ENCODE results near the gene RUFY3. TPM values are rescaled to one million over a fixed set of nuclear protein-coding genes. Genes with fewer than 3 reads are reported as not detected.

The RUFY3 gene
- total RNA-seq, 1 donor from 2014 or later, result 80.9 TPM

- no peaks in the 10 kb centered on the region for H3K36me3 Mint-ChIP-seq
- TF ChIP-seq EZH2phosphoT487 (IDR thresholded peaks at IDR 0.05) (no peak), CTCF (IDR thresholded peaks at IDR 0.05) (no peak), EZH2 (IDR thresholded peaks at IDR 0.05) (no peak)
- H3K4me3 Mint-ChIP-seq, result no peak overlapping the region
- Histone ChIP-seq H3K4me1 (no peaks in the 10 kb centered on the region), H3K27me3 (no peaks in the 10 kb centered on the region), H3K79me2 (ENCODE audit: low read depth) (no peaks in the 10 kb centered on the region), H3K4me3 (no peak overlapping the region), H2AFZ (replicated peaks) (no peak overlapping the region), H3K27ac (no peak overlapping the region), H3K36me3 (no peaks in the 10 kb centered on the region), H3F3A (ENCODE audit: low read depth) (no peaks in the 10 kb centered on the region), H3K4me2 (no peak overlapping the region), H3K9ac (no peak overlapping the region), H4K20me1 (ENCODE audit: low read depth) (no peaks in the 10 kb centered on the region), H3K9me3 (ENCODE audit: low read depth) (no peaks in the 10 kb centered on the region)
- no peak for DNase-seq (ENCODE audit: low spot score)
- H3K27ac Mint-ChIP-seq, result no peak overlapping the region
- H3K9me3 Mint-ChIP-seq, result no peaks in the 10 kb centered on the region
- H3K4me1 Mint-ChIP-seq, result no peaks in the 10 kb centered on the region
- H3K27me3 Mint-ChIP-seq (ENCODE audit: insufficient read depth, low read depth), result peaks cover 3% of the 10 kb centered on the region
Observed at GRCh38 chr4:70849291-70849690, 127.5 kb downstream of the RUFY3 start.

- no peaks in the 10 kb centered on the region for H3K9me3 Mint-ChIP-seq
- H3F3A ChIP-seq (ENCODE audit: low read depth), result no peaks in the 10 kb centered on the region
- H3K27ac Mint-ChIP-seq, result no peak overlapping the region
- H3K36me3 ChIP-seq, result no peaks in the 10 kb centered on the region
- H3K4me1 Mint-ChIP-seq, result no peaks in the 10 kb centered on the region
- H2AFZ ChIP-seq (replicated peaks), result no peak overlapping the region
- H3K4me2 ChIP-seq, result no peak overlapping the region
- H3K27me3 ChIP-seq, result no peaks in the 10 kb centered on the region
- H4K20me1 ChIP-seq (ENCODE audit: low read depth), result no peaks in the 10 kb centered on the region
- peaks cover 3% of the 10 kb centered on the region for H3K27me3 Mint-ChIP-seq (ENCODE audit: insufficient read depth, low read depth)
- no peak for DNase-seq (ENCODE audit: low spot score)
- H3K27ac ChIP-seq, result no peak overlapping the region
- no peaks in the 10 kb centered on the region for H3K9me3 ChIP-seq (ENCODE audit: low read depth)
- no peaks in the 10 kb centered on the region for H3K79me2 ChIP-seq (ENCODE audit: low read depth)
- no peak overlapping the region for H3K4me3 ChIP-seq
- TF ChIP-seq EZH2 (IDR thresholded peaks at IDR 0.05), result no peak
- no peak for TF ChIP-seq CTCF (IDR thresholded peaks at IDR 0.05)
- no peak for TF ChIP-seq EZH2phosphoT487 (IDR thresholded peaks at IDR 0.05)
- no peaks in the 10 kb centered on the region for H3K36me3 Mint-ChIP-seq
- no peaks in the 10 kb centered on the region for H3K4me1 ChIP-seq
- H3K9ac ChIP-seq, result no peak overlapping the region
- H3K4me3 Mint-ChIP-seq, result no peak overlapping the region
Observed at GRCh38 chr4:70855464-70855863, 133.7 kb downstream of the RUFY3 start.

Small RNA genes within 50 kb of the gene (small RNA-seq; reads per million reads assigned to genes)
- gene RF00026, result not detected
- not detected for gene RNU6-520P
- gene RNU6-784P, result not detected
- gene RNU6-891P, result not detected

Other genes starting within 250 kb of the RUFY3 start
- not detected in 2 replicates for gene MUC7, start 249.8 kb upstream of the RUFY3 start, total RNA-seq (ENCODE audit: low replicate concordance)
- not detected in 2 replicates for gene AMTN, start 203.4 kb upstream of the RUFY3 start, total RNA-seq (ENCODE audit: low replicate concordance)
- 0.15 TPM in 1 of 2 replicates, not detected in the other for gene AMBN, start 129.7 kb upstream of the RUFY3 start, total RNA-seq (ENCODE audit: low replicate concordance)
- not detected in 2 replicates for gene ENAM, start 93.2 kb upstream of the RUFY3 start, total RNA-seq (ENCODE audit: low replicate concordance)
- 0.09 TPM in 1 of 2 replicates, not detected in the other for gene JCHAIN, start 55.5 kb upstream of the RUFY3 start, total RNA-seq (ENCODE audit: low replicate concordance)
- gene UTP3, start 33.4 kb upstream of the RUFY3 start, total RNA-seq (ENCODE audit: low replicate concordance), result 19.1 and 19.8 TPM in 2 replicates
- gene GRSF1, start 117.9 kb downstream of the RUFY3 start, total RNA-seq (ENCODE audit: low replicate concordance), result 87.4 and 136 TPM in 2 replicates
- 18.9 and 30.6 TPM in 2 replicates for gene MOB1B, start 180.4 kb downstream of the RUFY3 start, total RNA-seq (ENCODE audit: low replicate concordance)